ENCODE results near the gene LSAMP. TPM values are rescaled to one million over a fixed set of nuclear protein-coding genes. Genes with fewer than 3 reads are reported as not detected.
A peak's percentile ranks its signal among the peaks of the same experiment; 100 is the strongest.

The LSAMP gene
- total and polyA plus RNA-seq, 2 of the 13 experiments (the other 11 are each of a cell fraction or from before 2014, with no cell fraction given) = not detected

DNA sequence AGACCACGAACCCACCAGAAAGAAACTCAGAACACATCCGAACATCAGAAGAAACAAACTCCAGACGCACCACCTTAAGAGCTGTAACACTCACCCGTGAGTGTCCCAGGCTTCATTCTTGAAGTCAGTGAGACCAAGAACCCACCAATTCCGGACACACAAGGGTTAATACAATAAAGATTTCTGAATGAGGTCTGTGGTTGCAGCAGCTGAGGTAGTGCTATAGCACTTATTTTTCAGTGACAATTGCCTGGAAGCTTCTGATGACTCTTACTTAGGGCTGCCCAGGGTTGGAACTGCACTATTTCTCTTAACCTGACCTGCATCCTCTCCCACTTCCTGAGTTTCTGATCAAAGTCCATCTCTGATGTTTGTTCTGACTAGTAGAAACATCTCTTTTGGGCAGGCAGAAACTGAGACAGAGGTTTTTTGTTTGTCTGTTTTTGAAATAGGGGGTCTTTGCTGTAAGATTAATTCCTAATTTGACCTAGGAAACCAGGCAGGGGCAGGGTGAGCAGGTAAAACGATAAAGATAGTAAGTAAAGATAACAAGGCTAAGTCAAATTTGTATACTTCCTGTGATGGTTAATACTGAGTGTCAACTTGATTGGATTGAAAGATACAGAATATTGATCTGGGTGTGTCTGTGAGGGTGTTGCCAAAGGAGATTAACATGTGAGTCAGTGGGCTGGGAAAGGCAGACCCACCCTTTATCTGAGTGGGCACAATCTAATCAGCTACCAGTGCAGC, 652.9 kb downstream of the LSAMP start (continued):
- TF ChIP-seq, protein P1, sequence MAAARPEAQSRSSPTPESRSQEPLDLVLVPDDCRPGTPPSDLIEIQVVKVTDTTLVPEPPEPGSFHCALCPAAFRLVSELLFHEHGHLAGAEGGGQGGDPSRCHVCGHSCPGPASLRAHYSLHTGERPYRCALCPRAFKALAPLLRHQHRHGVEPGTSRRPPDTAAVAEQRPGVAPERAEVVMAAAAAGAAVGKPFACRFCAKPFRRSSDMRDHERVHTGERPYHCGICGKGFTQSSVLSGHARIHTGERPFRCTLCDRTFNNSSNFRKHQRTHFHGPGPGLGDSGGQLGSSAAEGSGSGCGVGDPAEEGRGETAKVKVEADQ (CRISPR knock-in tag; IDR thresholded peaks at IDR 0.05; ENCODE audit: borderline replicate concordance) = no peak
- TF ChIP-seq RBM22 (optimal IDR thresholded peaks at IDR 0.05; ENCODE audit: low read length) = no peak
- TF ChIP-seq, protein P2, sequence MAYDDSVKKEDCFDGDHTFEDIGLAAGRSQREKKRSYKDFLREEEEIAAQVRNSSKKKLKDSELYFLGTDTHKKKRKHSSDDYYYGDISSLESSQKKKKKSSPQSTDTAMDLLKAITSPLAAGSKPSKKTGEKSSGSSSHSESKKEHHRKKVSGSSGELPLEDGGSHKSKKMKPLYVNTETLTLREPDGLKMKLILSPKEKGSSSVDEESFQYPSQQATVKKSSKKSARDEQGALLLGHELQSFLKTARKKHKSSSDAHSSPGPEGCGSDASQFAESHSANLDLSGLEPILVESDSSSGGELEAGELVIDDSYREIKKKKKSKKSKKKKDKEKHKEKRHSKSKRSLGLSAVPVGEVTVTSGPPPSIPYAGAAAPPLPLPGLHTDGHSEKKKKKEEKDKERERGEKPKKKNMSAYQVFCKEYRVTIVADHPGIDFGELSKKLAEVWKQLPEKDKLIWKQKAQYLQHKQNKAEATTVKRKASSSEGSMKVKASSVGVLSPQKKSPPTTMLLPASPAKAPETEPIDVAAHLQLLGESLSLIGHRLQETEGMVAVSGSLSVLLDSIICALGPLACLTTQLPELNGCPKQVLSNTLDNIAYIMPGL (CRISPR knock-in tag; IDR thresholded peaks at IDR 0.05; ENCODE audit: borderline replicate concordance in 1 of 2, low read depth in 1 of 2) = no peak
- TF ChIP-seq ZNF12 (CRISPR knock-in tag; IDR thresholded peaks at IDR 0.05) = peak; percentile 45; the same call in 1 of the 2 replicates
- peak; percentile 58; the same call in 1 of the 2 replicates for TF ChIP-seq KLF12 (CRISPR knock-in tag; IDR thresholded peaks at IDR 0.05; ENCODE audit: borderline replicate concordance)
- no peak for TF ChIP-seq CHCHD3 (CRISPR knock-in tag; IDR thresholded peaks at IDR 0.05)
- peak; percentile 77 for TF ChIP-seq POLR2G (IDR thresholded peaks at IDR 0.05; ENCODE audit: low read depth, low read length)
- TF ChIP-seq PRMT3 (CRISPR knock-in tag; IDR thresholded peaks at IDR 0.05; ENCODE audit: borderline replicate concordance, low read depth) = no peak
- TF ChIP-seq, protein P3, sequence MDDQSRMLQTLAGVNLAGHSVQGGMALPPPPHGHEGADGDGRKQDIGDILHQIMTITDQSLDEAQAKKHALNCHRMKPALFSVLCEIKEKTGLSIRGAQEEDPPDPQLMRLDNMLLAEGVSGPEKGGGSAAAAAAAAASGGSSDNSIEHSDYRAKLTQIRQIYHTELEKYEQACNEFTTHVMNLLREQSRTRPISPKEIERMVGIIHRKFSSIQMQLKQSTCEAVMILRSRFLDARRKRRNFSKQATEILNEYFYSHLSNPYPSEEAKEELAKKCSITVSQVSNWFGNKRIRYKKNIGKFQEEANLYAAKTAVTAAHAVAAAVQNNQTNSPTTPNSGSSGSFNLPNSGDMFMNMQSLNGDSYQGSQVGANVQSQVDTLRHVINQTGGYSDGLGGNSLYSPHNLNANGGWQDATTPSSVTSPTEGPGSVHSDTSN (CRISPR knock-in tag; IDR thresholded peaks at IDR 0.05; ENCODE audit: borderline replicate concordance) = no peak
- TF ChIP-seq HMGA1 (CRISPR knock-in tag; conservative IDR thresholded peaks at IDR 0.05) = no peak
- TF ChIP-seq RBAK (CRISPR knock-in tag; IDR thresholded peaks at IDR 0.05) = no peak
- TF ChIP-seq, protein P4, sequence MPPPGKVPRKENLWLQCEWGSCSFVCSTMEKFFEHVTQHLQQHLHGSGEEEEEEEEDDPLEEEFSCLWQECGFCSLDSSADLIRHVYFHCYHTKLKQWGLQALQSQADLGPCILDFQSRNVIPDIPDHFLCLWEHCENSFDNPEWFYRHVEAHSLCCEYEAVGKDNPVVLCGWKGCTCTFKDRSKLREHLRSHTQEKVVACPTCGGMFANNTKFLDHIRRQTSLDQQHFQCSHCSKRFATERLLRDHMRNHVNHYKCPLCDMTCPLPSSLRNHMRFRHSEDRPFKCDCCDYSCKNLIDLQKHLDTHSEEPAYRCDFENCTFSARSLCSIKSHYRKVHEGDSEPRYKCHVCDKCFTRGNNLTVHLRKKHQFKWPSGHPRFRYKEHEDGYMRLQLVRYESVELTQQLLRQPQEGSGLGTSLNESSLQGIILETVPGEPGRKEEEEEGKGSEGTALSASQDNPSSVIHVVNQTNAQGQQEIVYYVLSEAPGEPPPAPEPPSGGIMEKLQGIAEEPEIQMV (CRISPR knock-in tag; IDR thresholded peaks at IDR 0.05; ENCODE audit: low read depth) = no peak
- TF ChIP-seq, protein P5, sequence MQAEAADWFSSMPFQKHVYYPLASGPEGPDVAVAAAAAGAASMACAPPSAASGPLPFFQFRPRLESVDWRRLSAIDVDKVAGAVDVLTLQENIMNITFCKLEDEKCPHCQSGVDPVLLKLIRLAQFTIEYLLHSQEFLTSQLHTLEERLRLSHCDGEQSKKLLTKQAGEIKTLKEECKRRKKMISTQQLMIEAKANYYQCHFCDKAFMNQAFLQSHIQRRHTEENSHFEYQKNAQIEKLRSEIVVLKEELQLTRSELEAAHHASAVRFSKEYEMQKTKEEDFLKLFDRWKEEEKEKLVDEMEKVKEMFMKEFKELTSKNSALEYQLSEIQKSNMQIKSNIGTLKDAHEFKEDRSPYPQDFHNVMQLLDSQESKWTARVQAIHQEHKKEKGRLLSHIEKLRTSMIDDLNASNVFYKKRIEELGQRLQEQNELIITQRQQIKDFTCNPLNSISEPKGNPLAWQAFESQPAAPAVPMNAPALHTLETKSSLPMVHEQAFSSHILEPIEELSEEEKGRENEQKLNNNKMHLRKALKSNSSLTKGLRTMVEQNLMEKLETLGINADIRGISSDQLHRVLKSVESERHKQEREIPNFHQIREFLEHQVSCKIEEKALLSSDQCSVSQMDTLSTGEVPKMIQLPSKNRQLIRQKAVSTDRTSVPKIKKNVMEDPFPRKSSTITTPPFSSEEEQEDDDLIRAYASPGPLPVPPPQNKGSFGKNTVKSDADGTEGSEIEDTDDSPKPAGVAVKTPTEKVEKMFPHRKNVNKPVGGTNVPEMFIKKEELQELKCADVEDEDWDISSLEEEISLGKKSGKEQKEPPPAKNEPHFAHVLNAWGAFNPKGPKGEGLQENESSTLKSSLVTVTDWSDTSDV (CRISPR knock-in tag; IDR thresholded peaks at IDR 0.05) = no peak
- 0 out of 2 replicates have a peak, but pooled peaks have one; percentile 25 for TF ChIP-seq ARNT2 (CRISPR knock-in tag; IDR thresholded peaks at IDR 0.05; ENCODE audit: low read depth)
- TF ChIP-seq, protein P6, sequence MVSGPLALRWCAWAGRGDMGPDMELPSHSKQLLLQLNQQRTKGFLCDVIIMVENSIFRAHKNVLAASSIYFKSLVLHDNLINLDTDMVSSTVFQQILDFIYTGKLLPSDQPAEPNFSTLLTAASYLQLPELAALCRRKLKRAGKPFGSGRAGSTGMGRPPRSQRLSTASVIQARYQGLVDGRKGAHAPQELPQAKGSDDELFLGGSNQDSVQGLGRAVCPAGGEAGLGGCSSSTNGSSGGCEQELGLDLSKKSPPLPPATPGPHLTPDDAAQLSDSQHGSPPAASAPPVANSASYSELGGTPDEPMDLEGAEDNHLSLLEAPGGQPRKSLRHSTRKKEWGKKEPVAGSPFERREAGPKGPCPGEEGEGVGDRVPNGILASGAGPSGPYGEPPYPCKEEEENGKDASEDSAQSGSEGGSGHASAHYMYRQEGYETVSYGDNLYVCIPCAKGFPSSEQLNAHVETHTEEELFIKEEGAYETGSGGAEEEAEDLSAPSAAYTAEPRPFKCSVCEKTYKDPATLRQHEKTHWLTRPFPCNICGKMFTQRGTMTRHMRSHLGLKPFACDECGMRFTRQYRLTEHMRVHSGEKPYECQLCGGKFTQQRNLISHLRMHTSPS (CRISPR knock-in tag; IDR thresholded peaks at IDR 0.05; ENCODE audit: low read depth) = no peak
- TF ChIP-seq MATR3 (CRISPR knock-in tag; IDR thresholded peaks at IDR 0.05) = no peak
- TF ChIP-seq PHF20 (CRISPR knock-in tag; IDR thresholded peaks at IDR 0.05) = no peak
- peak; percentile 32; the same call in 1 of the 2 replicates for TF ChIP-seq HMG20A (CRISPR knock-in tag; IDR thresholded peaks at IDR 0.05; ENCODE audit: borderline replicate concordance)

Measured in HepG2 (cell line).